Measurements from ENCODE around the gene FAM25G. TPM values are rescaled to one million over a fixed set of nuclear protein-coding genes. Genes with fewer than 3 reads are reported as not detected.

FAM25G gene
- total RNA-seq, 3 donors from 2014 or later = not detected

DNA sequence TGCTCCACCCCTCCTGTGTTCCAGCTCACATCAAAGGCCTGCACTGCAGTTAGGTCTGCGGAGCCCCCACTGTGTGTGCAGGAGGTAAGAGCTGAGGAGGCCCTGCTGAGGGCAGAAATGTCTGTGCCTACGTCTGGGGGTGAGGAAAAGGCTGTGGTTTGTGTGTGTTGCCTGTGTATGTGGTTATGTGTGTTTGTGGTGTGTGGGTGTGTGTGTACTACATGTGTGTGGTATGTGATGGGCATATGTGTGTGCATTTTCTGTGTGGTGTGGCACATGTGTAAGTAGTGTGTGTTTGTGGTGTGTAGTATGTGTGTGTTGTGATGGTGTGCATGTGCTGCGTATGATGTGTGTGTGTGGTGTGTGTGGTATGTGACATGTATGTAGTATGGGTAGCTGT is 43.8 kb downstream of the FAM25G start:
- intact Hi-C loops (cut with DNase I; ENCODE audit: low total_unique reads) = no loop called here
- Histone ChIP-seq H3K36me3 (no peaks in the 10 kb centered on the region), H3K27me3 (no peaks in the 10 kb centered on the region), H3K27ac (no peak overlapping the region), H3K4me3 (no peak overlapping the region), H3K9me3 (peaks cover 19 to 27% of the 10 kb centered on the region in 2 donors), H3K4me1 (no peaks in the 10 kb centered on the region)
- no peak for DNase-seq (ENCODE audit: low spot score in 2 of 2)
- TF ChIP-seq POLR2A (IDR thresholded peaks at IDR 0.05) = no peak

DNA sequence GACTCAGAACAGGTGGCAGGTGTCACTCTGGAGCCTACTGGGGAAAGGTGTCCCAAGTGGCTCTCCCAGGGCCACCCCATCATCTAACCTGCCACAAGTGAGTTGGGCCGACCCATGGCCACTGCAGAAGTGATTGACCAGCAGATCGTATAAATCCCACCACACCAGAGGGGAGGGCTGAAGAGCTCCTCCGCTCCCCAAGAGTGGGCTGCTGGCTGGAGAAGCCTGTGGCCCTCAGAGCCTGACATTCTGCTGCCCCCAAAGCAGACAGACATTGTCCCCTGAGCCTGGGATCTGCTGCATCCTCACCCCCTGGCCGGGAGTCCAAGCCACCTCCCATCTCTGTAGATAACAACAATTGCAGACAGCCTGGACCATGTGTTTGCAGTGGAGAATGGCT is 44.3 kb downstream of the FAM25G start:
- H3K27ac ChIP-seq = no peak overlapping the region
- TF ChIP-seq, protein P1, sequence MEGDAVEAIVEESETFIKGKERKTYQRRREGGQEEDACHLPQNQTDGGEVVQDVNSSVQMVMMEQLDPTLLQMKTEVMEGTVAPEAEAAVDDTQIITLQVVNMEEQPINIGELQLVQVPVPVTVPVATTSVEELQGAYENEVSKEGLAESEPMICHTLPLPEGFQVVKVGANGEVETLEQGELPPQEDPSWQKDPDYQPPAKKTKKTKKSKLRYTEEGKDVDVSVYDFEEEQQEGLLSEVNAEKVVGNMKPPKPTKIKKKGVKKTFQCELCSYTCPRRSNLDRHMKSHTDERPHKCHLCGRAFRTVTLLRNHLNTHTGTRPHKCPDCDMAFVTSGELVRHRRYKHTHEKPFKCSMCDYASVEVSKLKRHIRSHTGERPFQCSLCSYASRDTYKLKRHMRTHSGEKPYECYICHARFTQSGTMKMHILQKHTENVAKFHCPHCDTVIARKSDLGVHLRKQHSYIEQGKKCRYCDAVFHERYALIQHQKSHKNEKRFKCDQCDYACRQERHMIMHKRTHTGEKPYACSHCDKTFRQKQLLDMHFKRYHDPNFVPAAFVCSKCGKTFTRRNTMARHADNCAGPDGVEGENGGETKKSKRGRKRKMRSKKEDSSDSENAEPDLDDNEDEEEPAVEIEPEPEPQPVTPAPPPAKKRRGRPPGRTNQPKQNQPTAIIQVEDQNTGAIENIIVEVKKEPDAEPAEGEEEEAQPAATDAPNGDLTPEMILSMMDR (IDR thresholded peaks at IDR 0.05) = no peak
- H3K27me3 ChIP-seq = no peaks in the 10 kb centered on the region
- peaks cover 19 to 27% of the 10 kb centered on the region in 2 donors for H3K9me3 ChIP-seq
- intact Hi-C loops (cut with DNase I; ENCODE audit: low total_unique reads) = no loop called here
- H3K36me3 ChIP-seq = no peaks in the 10 kb centered on the region
- DNase-seq (ENCODE audit: low spot score in 2 of 2) = no peak
- no peak overlapping the region for H3K4me3 ChIP-seq
- no peaks in the 10 kb centered on the region for H3K4me1 ChIP-seq

DNA sequence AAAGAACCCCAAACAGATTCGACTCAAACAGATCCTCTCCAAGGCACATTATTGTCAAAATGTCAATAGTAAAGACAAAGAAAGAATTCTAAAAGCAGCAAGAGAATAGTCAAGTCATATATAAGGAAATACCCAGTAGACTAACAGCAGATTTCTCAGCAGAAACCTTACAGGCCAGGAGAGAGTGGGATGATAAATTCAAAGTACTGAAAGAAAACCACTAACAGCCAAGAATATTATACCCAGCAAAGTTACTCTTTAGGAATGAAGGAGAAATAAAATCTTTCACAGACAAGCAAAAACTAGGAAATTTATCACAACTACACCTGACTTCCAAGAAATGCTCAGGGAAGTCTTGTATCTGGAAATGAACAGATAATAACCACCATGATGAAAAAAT is 45.8 kb downstream of the FAM25G start:
- Histone ChIP-seq H3K27me3 (no peaks in the 10 kb centered on the region), H3K27ac (no peak overlapping the region), H3K9me3 (peaks cover 19 to 27% of the 10 kb centered on the region in 2 donors), H3K4me1 (no peaks in the 10 kb centered on the region), H3K36me3 (no peaks in the 10 kb centered on the region), H3K4me3 (no peak overlapping the region)
- intact Hi-C loops (cut with DNase I; ENCODE audit: low total_unique reads) = no loop called here
- no peak for DNase-seq (ENCODE audit: low spot score in 2 of 2)
- TF ChIP-seq POLR2A (IDR thresholded peaks at IDR 0.05) (no peak), POLR2AphosphoS5 (IDR thresholded peaks at IDR 0.05) (no peak)
- TF ChIP-seq, protein P1 (IDR thresholded peaks at IDR 0.05) = no peak

DNA sequence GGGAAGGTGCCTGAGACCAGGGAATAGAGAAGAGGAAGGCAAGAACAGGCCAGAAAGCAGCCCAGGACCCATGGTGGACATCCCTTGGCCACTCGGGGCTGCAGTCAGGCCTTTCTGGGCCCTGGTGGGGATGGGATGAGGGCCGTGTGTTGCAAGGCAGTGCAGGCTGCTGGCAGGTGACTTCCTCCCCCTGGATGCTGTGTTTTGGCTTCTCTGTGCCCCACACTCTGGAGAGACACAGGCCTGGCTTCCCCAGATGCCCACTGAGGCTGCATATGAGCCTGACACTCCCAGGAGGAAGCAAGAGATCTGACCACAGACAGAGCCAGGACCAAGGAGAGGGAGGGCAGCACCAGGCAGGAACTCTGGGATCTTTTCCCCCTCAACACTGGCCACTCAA is 47.5 kb downstream of the FAM25G start:
- H3K9me3 ChIP-seq = peaks cover 19 to 27% of the 10 kb centered on the region in 2 donors
- no peaks in the 10 kb centered on the region for H3K27me3 ChIP-seq
- no peak overlapping the region for H3K4me3 ChIP-seq
- DNase-seq (ENCODE audit: low spot score in 2 of 2) = no peak
- intact Hi-C loops (cut with DNase I; ENCODE audit: low total_unique reads) = no loop called here
- no peaks in the 10 kb centered on the region for H3K4me1 ChIP-seq
- TF ChIP-seq, protein P1 (IDR thresholded peaks at IDR 0.05) = no peak
- TF ChIP-seq POLR2A (IDR thresholded peaks at IDR 0.05) (no peak), POLR2AphosphoS5 (IDR thresholded peaks at IDR 0.05) (no peak)
- H3K36me3 ChIP-seq = no peaks in the 10 kb centered on the region
- H3K27ac ChIP-seq = no peak overlapping the region

DNA sequence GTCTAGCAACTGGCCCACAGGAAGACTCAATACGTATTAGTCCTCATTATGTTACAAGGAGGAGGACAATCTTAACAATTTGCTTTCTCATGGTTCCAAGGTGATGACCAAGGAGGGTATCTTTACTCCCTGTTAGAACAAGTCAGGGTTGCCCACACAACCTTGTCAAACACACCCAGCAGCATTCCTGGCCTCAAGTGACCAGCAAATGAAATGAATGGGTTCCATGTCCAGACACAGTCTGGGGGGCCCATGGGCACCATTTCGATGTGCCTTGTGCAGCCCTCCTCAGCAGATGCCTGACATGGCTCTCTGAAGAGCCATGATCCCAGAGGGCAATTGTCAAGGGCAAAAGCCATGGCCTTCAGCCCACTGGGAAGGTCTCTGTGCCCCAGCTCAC is 48.4 kb downstream of the FAM25G start:
- H3K27ac ChIP-seq = peak overlapping the region in 1 of 2 donors; percentile 77
- peaks cover 19 to 27% of the 10 kb centered on the region in 2 donors for H3K9me3 ChIP-seq
- no peaks in the 10 kb centered on the region for H3K4me1 ChIP-seq

More for the DNA sequence above, 48.4 kb downstream of the FAM25G start:
- TF ChIP-seq POLR2AphosphoS5 (IDR thresholded peaks at IDR 0.05) (no peak), POLR2A (IDR thresholded peaks at IDR 0.05) (no peak)
- TF ChIP-seq, protein P1 (IDR thresholded peaks at IDR 0.05) = no peak
- H3K27me3 ChIP-seq = no peaks in the 10 kb centered on the region
- intact Hi-C loops (cut with DNase I; ENCODE audit: low total_unique reads) = no loop called here
- no peak overlapping the region for H3K4me3 ChIP-seq
- H3K36me3 ChIP-seq = no peaks in the 10 kb centered on the region
- peak in 1 of 2 donors; percentile 53 for DNase-seq (ENCODE audit: low spot score in 2 of 2)
